ENCODE results near the gene SUSD2. TPM values are rescaled to one million over a fixed set of nuclear protein-coding genes. Genes with fewer than 3 reads are reported as not detected.

The SUSD2 gene
- total and polyA plus RNA-seq, 4 donors = 0.14 to 2.5 (median 0.52) TPM

DNA sequence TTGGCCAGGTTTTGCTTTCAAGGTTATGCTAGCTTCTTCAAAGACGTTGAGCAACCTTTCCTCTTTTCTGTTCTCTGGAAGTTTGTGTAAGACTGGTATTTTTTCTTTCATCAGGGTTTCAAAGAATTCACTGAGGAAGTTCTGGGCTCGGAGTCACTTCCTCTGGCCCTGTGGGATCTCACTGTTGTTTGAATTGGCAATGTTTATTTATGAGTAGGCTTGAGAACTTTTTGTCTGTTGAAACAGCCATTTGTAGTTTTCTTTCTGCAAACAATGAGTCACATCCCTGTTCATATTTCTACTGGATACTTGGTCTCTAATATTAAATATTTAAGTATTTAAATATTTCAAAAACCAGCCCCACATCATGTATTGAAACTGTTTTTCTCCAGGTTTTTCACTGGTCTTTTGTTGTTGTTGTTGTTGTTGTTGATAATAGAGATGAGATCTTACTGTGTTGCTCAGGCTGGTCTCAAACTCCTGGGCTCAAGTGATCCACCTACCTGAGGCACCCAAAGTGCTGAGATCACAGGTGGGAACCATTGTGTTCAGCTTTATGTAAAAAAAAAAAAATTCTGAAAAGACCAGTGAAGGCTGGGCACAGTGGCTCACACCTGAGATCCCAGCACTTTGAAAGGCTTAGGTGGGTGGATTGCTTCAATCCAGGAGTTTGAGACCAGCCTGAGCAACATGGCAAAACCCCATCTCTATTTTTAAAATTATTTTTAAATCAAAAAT, 26.9 kb downstream of the SUSD2 start:
- 3% methylated on average over 2 of the region's 2 CpGs for WGBS
- no peak for DNase-seq (ENCODE audit: low spot score)
- H3K9me3 ChIP-seq (ENCODE audit: control insufficient read depth in 4 of 4, low read length in 3 of 4) = no peaks in the 10 kb centered on the region
- TF ChIP-seq HNF4G (IDR thresholded peaks at IDR 0.05) = peak; percentile 14
- peak; percentile 34 to 41 for TF ChIP-seq HNF4A (conservative IDR thresholded peaks at IDR 0.05)
- TF ChIP-seq, protein P1, sequence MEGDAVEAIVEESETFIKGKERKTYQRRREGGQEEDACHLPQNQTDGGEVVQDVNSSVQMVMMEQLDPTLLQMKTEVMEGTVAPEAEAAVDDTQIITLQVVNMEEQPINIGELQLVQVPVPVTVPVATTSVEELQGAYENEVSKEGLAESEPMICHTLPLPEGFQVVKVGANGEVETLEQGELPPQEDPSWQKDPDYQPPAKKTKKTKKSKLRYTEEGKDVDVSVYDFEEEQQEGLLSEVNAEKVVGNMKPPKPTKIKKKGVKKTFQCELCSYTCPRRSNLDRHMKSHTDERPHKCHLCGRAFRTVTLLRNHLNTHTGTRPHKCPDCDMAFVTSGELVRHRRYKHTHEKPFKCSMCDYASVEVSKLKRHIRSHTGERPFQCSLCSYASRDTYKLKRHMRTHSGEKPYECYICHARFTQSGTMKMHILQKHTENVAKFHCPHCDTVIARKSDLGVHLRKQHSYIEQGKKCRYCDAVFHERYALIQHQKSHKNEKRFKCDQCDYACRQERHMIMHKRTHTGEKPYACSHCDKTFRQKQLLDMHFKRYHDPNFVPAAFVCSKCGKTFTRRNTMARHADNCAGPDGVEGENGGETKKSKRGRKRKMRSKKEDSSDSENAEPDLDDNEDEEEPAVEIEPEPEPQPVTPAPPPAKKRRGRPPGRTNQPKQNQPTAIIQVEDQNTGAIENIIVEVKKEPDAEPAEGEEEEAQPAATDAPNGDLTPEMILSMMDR (IDR thresholded peaks at IDR 0.05; ENCODE audit: low read depth, low read length, missing input control) = no peak
- TF ChIP-seq, protein P2, sequence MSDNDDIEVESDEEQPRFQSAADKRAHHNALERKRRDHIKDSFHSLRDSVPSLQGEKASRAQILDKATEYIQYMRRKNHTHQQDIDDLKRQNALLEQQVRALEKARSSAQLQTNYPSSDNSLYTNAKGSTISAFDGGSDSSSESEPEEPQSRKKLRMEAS (IDR thresholded peaks at IDR 0.05) = peak; percentile 11
- TF ChIP-seq JUND (IDR thresholded peaks at IDR 0.05) = peak; percentile 89 to 95
- peak; percentile 26 to 29 for TF ChIP-seq GABPA (IDR thresholded peaks at IDR 0.05 in 1 of 2, conservative IDR thresholded peaks at IDR 0.05 in 1 of 2)
- no peak for TF ChIP-seq TAF1 (conservative IDR thresholded peaks at IDR 0.05)
- peak; percentile 24 to 28 for TF ChIP-seq RXRA (IDR thresholded peaks at IDR 0.05)
- TF ChIP-seq, protein P3, sequence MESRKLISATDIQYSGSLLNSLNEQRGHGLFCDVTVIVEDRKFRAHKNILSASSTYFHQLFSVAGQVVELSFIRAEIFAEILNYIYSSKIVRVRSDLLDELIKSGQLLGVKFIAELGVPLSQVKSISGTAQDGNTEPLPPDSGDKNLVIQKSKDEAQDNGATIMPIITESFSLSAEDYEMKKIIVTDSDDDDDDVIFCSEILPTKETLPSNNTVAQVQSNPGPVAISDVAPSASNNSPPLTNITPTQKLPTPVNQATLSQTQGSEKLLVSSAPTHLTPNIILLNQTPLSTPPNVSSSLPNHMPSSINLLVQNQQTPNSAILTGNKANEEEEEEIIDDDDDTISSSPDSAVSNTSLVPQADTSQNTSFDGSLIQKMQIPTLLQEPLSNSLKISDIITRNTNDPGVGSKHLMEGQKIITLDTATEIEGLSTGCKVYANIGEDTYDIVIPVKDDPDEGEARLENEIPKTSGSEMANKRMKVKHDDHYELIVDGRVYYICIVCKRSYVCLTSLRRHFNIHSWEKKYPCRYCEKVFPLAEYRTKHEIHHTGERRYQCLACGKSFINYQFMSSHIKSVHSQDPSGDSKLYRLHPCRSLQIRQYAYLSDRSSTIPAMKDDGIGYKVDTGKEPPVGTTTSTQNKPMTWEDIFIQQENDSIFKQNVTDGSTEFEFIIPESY (IDR thresholded peaks at IDR 0.05) = no peak
- peak; percentile 59 for TF ChIP-seq SP1 (IDR thresholded peaks at IDR 0.05)
- TF ChIP-seq FOXA1 (IDR thresholded peaks at IDR 0.05) = no peak
- TF ChIP-seq RAD21 (IDR thresholded peaks at IDR 0.05) = peak in 1 of 2 donors; percentile 21
- peak; percentile 62 for TF ChIP-seq FOXA2 (IDR thresholded peaks at IDR 0.05)
- no peak for TF ChIP-seq EGR1 (IDR thresholded peaks at IDR 0.05; ENCODE audit: low read depth in 2 of 2)
- no peak for TF ChIP-seq NR2F2 (IDR thresholded peaks at IDR 0.05)
- TF ChIP-seq, protein P4, sequence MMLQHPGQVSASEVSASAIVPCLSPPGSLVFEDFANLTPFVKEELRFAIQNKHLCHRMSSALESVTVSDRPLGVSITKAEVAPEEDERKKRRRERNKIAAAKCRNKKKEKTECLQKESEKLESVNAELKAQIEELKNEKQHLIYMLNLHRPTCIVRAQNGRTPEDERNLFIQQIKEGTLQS (IDR thresholded peaks at IDR 0.05) = peak; percentile 43
- peak; percentile 57 for TF ChIP-seq YY1 (IDR thresholded peaks at IDR 0.05)
- no peaks in the 10 kb centered on the region for H3K27me3 ChIP-seq (ENCODE audit: control insufficient read depth in 4 of 4, insufficient read depth in 4 of 4, low read length in 3 of 4)
- no peak overlapping the region for H3K9ac ChIP-seq (ENCODE audit: low read depth in 1 of 2, low read length in 2 of 2)
- H3K4me1 ChIP-seq (ENCODE audit: control insufficient read depth in 4 of 4, insufficient read depth in 4 of 4, low read length in 3 of 4) = peaks cover 10 to 14% (median 13%) of the 10 kb centered on the region in 4 donors
- no peak overlapping the region for H3K4me3 ChIP-seq (ENCODE audit: low read depth in 1 of 3, low read length in 3 of 3)
- no peaks in the 10 kb centered on the region for H3K36me3 ChIP-seq (ENCODE audit: control insufficient read depth in 4 of 4, insufficient read depth in 3 of 4, low read depth in 1 of 4, low read length in 3 of 4)
- peak overlapping the region; percentile 82 for H3K27ac ChIP-seq (ENCODE audit: low read depth in 1 of 2, low read length in 2 of 2)

DNA sequence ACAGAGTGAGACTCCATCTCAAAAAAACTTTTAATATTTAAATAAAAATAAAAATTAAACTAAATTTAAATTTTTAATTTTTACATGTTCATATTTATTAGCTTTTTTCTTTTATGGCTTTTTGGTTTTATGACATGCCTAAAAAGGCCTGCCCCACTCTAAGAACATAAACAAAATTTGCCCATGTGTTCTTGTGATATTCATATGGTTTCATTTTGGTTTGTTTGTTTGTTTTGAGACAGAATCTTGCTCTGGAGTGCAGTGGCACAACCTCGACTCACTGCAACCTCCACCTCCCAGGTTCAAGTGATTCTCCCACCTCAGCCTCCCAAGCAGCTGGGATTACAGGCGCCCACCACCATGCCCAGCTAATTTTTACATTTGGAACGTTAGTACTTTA, 27.7 kb downstream of the SUSD2 start:
- Histone ChIP-seq H3K27ac (ENCODE audit: low read depth in 1 of 2, low read length in 2 of 2) (no peak overlapping the region), H3K36me3 (ENCODE audit: control insufficient read depth in 4 of 4, insufficient read depth in 3 of 4, low read depth in 1 of 4, low read length in 3 of 4) (no peaks in the 10 kb centered on the region), H3K9ac (ENCODE audit: low read depth in 1 of 2, low read length in 2 of 2) (no peak overlapping the region), H3K27me3 (ENCODE audit: control insufficient read depth in 4 of 4, insufficient read depth in 4 of 4, low read length in 3 of 4) (no peaks in the 10 kb centered on the region), H3K4me1 (ENCODE audit: control insufficient read depth in 4 of 4, insufficient read depth in 4 of 4, low read length in 3 of 4) (peaks cover 10 to 14% (median 13%) of the 10 kb centered on the region in 4 donors), H3K4me3 (ENCODE audit: low read depth in 1 of 3, low read length in 3 of 3) (no peak overlapping the region), H3K9me3 (ENCODE audit: control insufficient read depth in 4 of 4, low read length in 3 of 4) (no peaks in the 10 kb centered on the region)
- 85% methylated on average over 3 of the region's 3 CpGs for WGBS
- DNase-seq (ENCODE audit: low spot score) = no peak
- TF ChIP-seq, protein P5, sequence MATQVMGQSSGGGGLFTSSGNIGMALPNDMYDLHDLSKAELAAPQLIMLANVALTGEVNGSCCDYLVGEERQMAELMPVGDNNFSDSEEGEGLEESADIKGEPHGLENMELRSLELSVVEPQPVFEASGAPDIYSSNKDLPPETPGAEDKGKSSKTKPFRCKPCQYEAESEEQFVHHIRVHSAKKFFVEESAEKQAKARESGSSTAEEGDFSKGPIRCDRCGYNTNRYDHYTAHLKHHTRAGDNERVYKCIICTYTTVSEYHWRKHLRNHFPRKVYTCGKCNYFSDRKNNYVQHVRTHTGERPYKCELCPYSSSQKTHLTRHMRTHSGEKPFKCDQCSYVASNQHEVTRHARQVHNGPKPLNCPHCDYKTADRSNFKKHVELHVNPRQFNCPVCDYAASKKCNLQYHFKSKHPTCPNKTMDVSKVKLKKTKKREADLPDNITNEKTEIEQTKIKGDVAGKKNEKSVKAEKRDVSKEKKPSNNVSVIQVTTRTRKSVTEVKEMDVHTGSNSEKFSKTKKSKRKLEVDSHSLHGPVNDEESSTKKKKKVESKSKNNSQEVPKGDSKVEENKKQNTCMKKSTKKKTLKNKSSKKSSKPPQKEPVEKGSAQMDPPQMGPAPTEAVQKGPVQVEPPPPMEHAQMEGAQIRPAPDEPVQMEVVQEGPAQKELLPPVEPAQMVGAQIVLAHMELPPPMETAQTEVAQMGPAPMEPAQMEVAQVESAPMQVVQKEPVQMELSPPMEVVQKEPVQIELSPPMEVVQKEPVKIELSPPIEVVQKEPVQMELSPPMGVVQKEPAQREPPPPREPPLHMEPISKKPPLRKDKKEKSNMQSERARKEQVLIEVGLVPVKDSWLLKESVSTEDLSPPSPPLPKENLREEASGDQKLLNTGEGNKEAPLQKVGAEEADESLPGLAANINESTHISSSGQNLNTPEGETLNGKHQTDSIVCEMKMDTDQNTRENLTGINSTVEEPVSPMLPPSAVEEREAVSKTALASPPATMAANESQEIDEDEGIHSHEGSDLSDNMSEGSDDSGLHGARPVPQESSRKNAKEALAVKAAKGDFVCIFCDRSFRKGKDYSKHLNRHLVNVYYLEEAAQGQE (IDR thresholded peaks at IDR 0.05) = no peak
- TF ChIP-seq EGR1 (IDR thresholded peaks at IDR 0.05; ENCODE audit: low read depth in 2 of 2) (no peak), JUND (IDR thresholded peaks at IDR 0.05) (no peak), FOXA2 (IDR thresholded peaks at IDR 0.05) (no peak), YY1 (IDR thresholded peaks at IDR 0.05) (no peak), HNF4A (conservative IDR thresholded peaks at IDR 0.05) (no peak), NR2F2 (IDR thresholded peaks at IDR 0.05) (no peak), RXRA (IDR thresholded peaks at IDR 0.05) (no peak), RAD21 (IDR thresholded peaks at IDR 0.05) (no peak), SP1 (IDR thresholded peaks at IDR 0.05) (no peak)
- TF ChIP-seq, protein P4 (IDR thresholded peaks at IDR 0.05) = no peak
- TF ChIP-seq, protein P3 (IDR thresholded peaks at IDR 0.05) = no peak
